Glutamatergic neuron (in vitro differentiated cells): ENCODE results near the gene NXT2. TPM values are rescaled to one million over a fixed set of nuclear protein-coding genes. Genes with fewer than 3 reads are reported as not detected.

Experiments
- DNase-seq: peaks from one replicate; pipeline ENCODE4 v3.0.0; 2022
- H3K27ac Mint-ChIP-seq: one replicate; pipeline ENCODE4 v1.8.0; 2020; ENCODE audit warnings: mild to moderate bottlenecking, mixed read lengths, inconsistent platforms; ENCODE audit not compliant: unreplicated experiment
- H3K27me3 Mint-ChIP-seq: one replicate; pipeline ENCODE4 v1.8.0; 2020; ENCODE audit warnings: mild to moderate bottlenecking, moderate library complexity, mixed read lengths, inconsistent platforms; ENCODE audit not compliant: unreplicated experiment
- H3K36me3 Mint-ChIP-seq: one replicate; pipeline ENCODE4 v1.8.0; 2020; ENCODE audit warnings: mild to moderate bottlenecking, mixed read lengths, inconsistent platforms; ENCODE audit not compliant: unreplicated experiment
- H3K4me1 Mint-ChIP-seq: one replicate; pipeline ENCODE4 v1.8.0; 2020; ENCODE audit warnings: mild to moderate bottlenecking, low read depth, mixed read lengths, inconsistent platforms; ENCODE audit not compliant: unreplicated experiment
- H3K4me3 Mint-ChIP-seq: one replicate; pipeline ENCODE4 v1.8.0; 2020; ENCODE audit warnings: mild to moderate bottlenecking, mixed read lengths, inconsistent platforms; ENCODE audit not compliant: unreplicated experiment
- H3K9me3 Mint-ChIP-seq: one replicate; pipeline ENCODE4 v1.8.0; 2020; ENCODE audit warnings: mild to moderate bottlenecking, moderate library complexity, mixed read lengths, inconsistent platforms; ENCODE audit not compliant: unreplicated experiment
- CTCF ChIP-seq: fragments of 200-600 bp; sonication (generic); IDR thresholded peaks from one replicate; pipeline ENCODE4 v1.5.0; 2021; ENCODE audit not compliant: partially characterized antibody, unreplicated experiment
- total RNA-seq: library from RNA; stranded (reverse); fragmentation: NEBNext Ultra II Directional; extraction: Animal tissue kit (Norgen Biotek cat#: 25700); gene quantifications from one replicate; pipeline ENCODE4 v1.2.1, GENCODE V29; 2021; ENCODE audit not compliant: unreplicated experiment

The NXT2 gene
- total RNA-seq, 1 donor from 2014 or later, result 2.7 TPM

DNA sequence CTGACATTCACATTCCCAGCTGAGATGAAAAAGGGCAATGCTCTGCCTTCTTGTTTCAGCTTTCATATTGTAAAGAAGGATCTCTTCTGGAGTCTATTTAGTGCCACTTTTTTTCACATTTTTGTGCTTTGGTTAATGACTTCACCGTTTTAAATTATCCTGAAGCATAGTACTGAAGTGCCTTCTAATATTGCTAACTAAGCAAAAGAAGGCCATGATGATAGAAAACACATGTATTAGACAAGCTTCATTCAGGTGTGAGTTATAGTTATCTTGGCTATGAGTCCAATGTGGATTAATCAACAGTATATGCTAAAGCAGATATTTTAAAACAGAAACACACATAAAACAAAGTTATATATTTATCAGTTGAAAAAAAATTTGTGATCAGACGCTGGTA is 40.4 kb downstream of the NXT2 start:
- Mint-ChIP-seq H3K4me1 (no peaks in the 10 kb centered on the region), H3K27me3 (no peaks in the 10 kb centered on the region), H3K27ac (no peak overlapping the region), H3K36me3 (no peaks in the 10 kb centered on the region), H3K4me3 (no peak overlapping the region), H3K9me3 (no peaks in the 10 kb centered on the region)
- no peak for DNase-seq
- TF ChIP-seq CTCF, result no peak

- Mint-ChIP-seq H3K27me3 (no peaks in the 10 kb centered on the region), H3K9me3 (no peaks in the 10 kb centered on the region), H3K27ac (no peak overlapping the region), H3K4me1 (no peaks in the 10 kb centered on the region), H3K36me3 (no peaks in the 10 kb centered on the region), H3K4me3 (no peak overlapping the region)
- no peak for TF ChIP-seq CTCF
- DNase-seq, result no peak
These were observed 42.3 kb downstream of the NXT2 start for GRCh38 chrX:109578916-109579315.

GRCh38 chrX:109585488-109585887 is 48.8 kb downstream of the NXT2 start:
- H3K27me3 Mint-ChIP-seq, result no peaks in the 10 kb centered on the region
- H3K4me1 Mint-ChIP-seq, result no peaks in the 10 kb centered on the region
- no peaks in the 10 kb centered on the region for H3K36me3 Mint-ChIP-seq
- no peak for TF ChIP-seq CTCF
- H3K27ac Mint-ChIP-seq, result no peak overlapping the region
- DNase-seq, result no peak
- H3K9me3 Mint-ChIP-seq, result no peaks in the 10 kb centered on the region
- H3K4me3 Mint-ChIP-seq, result no peak overlapping the region

DNA sequence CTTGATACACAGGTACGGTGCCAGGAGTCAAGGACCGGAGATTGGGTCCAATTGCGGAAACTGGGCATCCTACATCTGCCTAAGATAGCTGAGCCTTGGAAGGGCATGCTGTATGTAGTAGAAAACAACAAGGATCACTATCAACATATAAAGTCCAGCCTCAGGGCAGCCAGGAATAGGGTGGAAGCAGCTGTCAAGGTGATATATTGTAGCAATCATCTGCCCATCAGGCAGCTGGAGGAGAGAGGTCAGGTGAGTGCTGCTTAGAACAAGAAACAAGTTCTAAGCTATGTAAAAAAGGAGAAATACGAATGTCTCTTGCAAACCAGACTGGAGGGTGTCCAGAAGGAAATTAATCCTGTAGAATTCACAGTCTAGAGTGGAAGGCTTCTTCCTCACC is 53.5 kb downstream of the NXT2 start:
- no peak for DNase-seq
- Mint-ChIP-seq H3K4me1 (no peaks in the 10 kb centered on the region), H3K36me3 (no peaks in the 10 kb centered on the region), H3K9me3 (no peaks in the 10 kb centered on the region), H3K27me3 (no peaks in the 10 kb centered on the region), H3K4me3 (no peak overlapping the region), H3K27ac (no peak overlapping the region)
- TF ChIP-seq CTCF, result no peak

Other genes with a start within 250 kb of the NXT2 start
- gene GUCY2F, start 54.8 kb upstream of the NXT2 start, total RNA-seq, result not detected
- 1.6 TPM for gene KCNE5, start 88.3 kb downstream of the NXT2 start, total RNA-seq
- 77.9 TPM for gene ACSL4, start 196.4 kb downstream of the NXT2 start, total RNA-seq